ENCODE data around the gene YPEL3. TPM values are rescaled to one million over a fixed set of nuclear protein-coding genes. Genes with fewer than 3 reads are reported as not detected.

YPEL3 gene
- total RNA-seq, 2 experiments from 2014 or later: 154 to 166 TPM

- CTCF ChIA-PET: interaction anchor here (0.5 kb wide), 1 partner anchor 474 kb away, joined by 3 read pairs; no protein-coding TSS in a partner anchor
- Histone ChIP-seq H3K9me3 (ENCODE audit: control insufficient read depth in 1 of 2, insufficient read depth in 1 of 2, low read length in 2 of 2) (no peaks in the 10 kb centered on the region), H3K36me3 (ENCODE audit: insufficient read depth, low read length) (peaks cover 34% of the 10 kb centered on the region), H3K27ac (ENCODE audit: low read depth in 1 of 2, low read length in 2 of 2) (no peak overlapping the region), H3K4me1 (ENCODE audit: insufficient read depth, low read length) (peaks cover 50% of the 10 kb centered on the region), H3K4me3 (ENCODE audit: low read length) (no peak overlapping the region), H3K27me3 (ENCODE audit: control insufficient read depth in 1 of 2, insufficient read depth in 2 of 2, low read length in 2 of 2) (no peaks in the 10 kb centered on the region)
- ATAC-seq (ENCODE audit: poor library complexity): no peak
- Mint-ChIP-seq H3K27ac (no peak overlapping the region), H3K27me3 (no peaks in the 10 kb centered on the region), H3K4me1 (ENCODE audit: low read depth) (peaks cover 28% of the 10 kb centered on the region), H3K9me3 (no peaks in the 10 kb centered on the region), H3K4me3 (peak overlapping the region; percentile 42), H3K36me3 (ENCODE audit: low read depth) (peaks cover 50% of the 10 kb centered on the region)
- POLR2A ChIA-PET: interaction anchor here (1.2 to 2.5 kb wide), 2 partner anchors 28 to 64 kb away, joined by 4 to 11 read pairs; partner anchors contain the start of genes CORO1A and TBX6
- no peak for TF ChIP-seq CTCF (IDR thresholded peaks at IDR 0.05)
- intact Hi-C loops (cut with DNase I, micrococcal nuclease): loop anchor here in 1 of 2 experiments (10.0 kb wide), 1 partner anchor 55 kb away; the partner anchor contains the start of gene ALDOA
- DNase-seq: no peak
These were observed 23.4 kb upstream of the YPEL3 start for GRCh38 chr16:30119428-30119827.

- peaks cover 35% of the 10 kb centered on the region for H3K36me3 ChIP-seq (ENCODE audit: insufficient read depth, low read length)
- H3K27me3 ChIP-seq (ENCODE audit: control insufficient read depth in 1 of 2, insufficient read depth in 2 of 2, low read length in 2 of 2): no peaks in the 10 kb centered on the region
- peaks cover 60% of the 10 kb centered on the region for H3K36me3 Mint-ChIP-seq (ENCODE audit: low read depth)
- no peaks in the 10 kb centered on the region for H3K9me3 ChIP-seq (ENCODE audit: control insufficient read depth in 1 of 2, insufficient read depth in 1 of 2, low read length in 2 of 2)
- H3K4me1 ChIP-seq (ENCODE audit: insufficient read depth, low read length): peaks cover 61% of the 10 kb centered on the region
- no peaks in the 10 kb centered on the region for H3K27me3 Mint-ChIP-seq
- no peak overlapping the region for H3K27ac ChIP-seq (ENCODE audit: low read depth in 1 of 2, low read length in 2 of 2)
- TF ChIP-seq CTCF (IDR thresholded peaks at IDR 0.05): no peak
- POLR2A ChIA-PET: interaction anchor here (1.6 kb wide), 1 partner anchor 22 kb away, joined by 3 read pairs; the partner anchor contains the start of gene YPEL3
- H3K9me3 Mint-ChIP-seq: no peaks in the 10 kb centered on the region
- intact Hi-C loops (cut with DNase I, micrococcal nuclease): loop anchor here in 1 of 2 experiments (10.0 kb wide), 1 partner anchor 53 kb away; the partner anchor contains the start of gene ALDOA
- peaks cover 28% of the 10 kb centered on the region for H3K4me1 Mint-ChIP-seq (ENCODE audit: low read depth)
- H3K4me3 Mint-ChIP-seq: no peak overlapping the region
- H3K27ac Mint-ChIP-seq: no peak overlapping the region
- H3K4me3 ChIP-seq (ENCODE audit: low read length): no peak overlapping the region
- no peak for DNase-seq
- CTCF ChIA-PET: no interaction called here
- ATAC-seq (ENCODE audit: poor library complexity): no peak
These were observed 21.8 kb upstream of the YPEL3 start for GRCh38 chr16:30117768-30118167.

GRCh38 chr16:30116291-30117207 is 20.5 kb upstream of the YPEL3 start:
- H3K27me3 ChIP-seq (ENCODE audit: control insufficient read depth in 1 of 2, insufficient read depth in 2 of 2, low read length in 2 of 2): no peaks in the 10 kb centered on the region
- CTCF ChIA-PET: no interaction called here
- intact Hi-C loops (cut with DNase I, micrococcal nuclease): loop anchor here in 1 of 2 experiments (10.0 kb wide), 1 partner anchor 52 kb away; the partner anchor contains the start of gene ALDOA
- POLR2A ChIA-PET: interaction anchor here (0.6 kb wide), 1 partner anchor 67 kb away, joined by 3 read pairs; the partner anchor contains the start of gene CORO1A
- H3K27ac ChIP-seq (ENCODE audit: low read depth in 1 of 2, low read length in 2 of 2): no peak overlapping the region
- DNase-seq (no peak), ATAC-seq (ENCODE audit: poor library complexity) (no peak)
- Mint-ChIP-seq H3K4me1 (ENCODE audit: low read depth) (peaks cover 24% of the 10 kb centered on the region), H3K4me3 (no peak overlapping the region), H3K27me3 (no peaks in the 10 kb centered on the region), H3K36me3 (ENCODE audit: low read depth) (peaks cover 65% of the 10 kb centered on the region), H3K27ac (no peak overlapping the region), H3K9me3 (no peaks in the 10 kb centered on the region)
- H3K4me3 ChIP-seq (ENCODE audit: low read length): no peak overlapping the region
- H3K4me1 ChIP-seq (ENCODE audit: insufficient read depth, low read length): peaks cover 55% of the 10 kb centered on the region
- peaks cover 40% of the 10 kb centered on the region for H3K36me3 ChIP-seq (ENCODE audit: insufficient read depth, low read length)
- no peaks in the 10 kb centered on the region for H3K9me3 ChIP-seq (ENCODE audit: control insufficient read depth in 1 of 2, insufficient read depth in 1 of 2, low read length in 2 of 2)
- no peak for TF ChIP-seq CTCF (IDR thresholded peaks at IDR 0.05)

Data from CD4-positive, alpha-beta T cell (primary cell).